Adrenal gland (tissue), 12 donors: ENCODE data around the gene E4F1. TPM values are rescaled to one million over a fixed set of nuclear protein-coding genes. Genes with fewer than 3 reads are reported as not detected.
A peak's percentile ranks its signal among the peaks of the same experiment; 100 is the strongest.

Experiments used
- DNase-seq, 7 donors: peaks; one replicate each; pipeline ENCODE4 v3.0.0-alpha.2; 2019 to 2020
- H3K27ac ChIP-seq, 5 donors: fragments of 200-600 bp; sonication (generic) in 4 of 5; 1 replicate in 3 of 5; 2 replicates in 2 of 5; pipeline versions ENCODE4 v1.5.1 to v1.8.0; 2016 to 2020; ENCODE audit warnings: mild to moderate bottlenecking in 1 of 5
- H3K27me3 ChIP-seq: fragments of 200-600 bp; 2 replicates; pipeline ENCODE4 v1.8.0; 2021
- H3K36me3 ChIP-seq, 2 donors: fragments of 200-600 bp; replicated peaks in 1 of 2; 1 replicate in 1 of 2; 2 replicates in 1 of 2; pipeline versions ENCODE4 v1.5.1 to v1.8.0; 2018 to 2022
- H3K4me1 ChIP-seq, 2 donors: fragments of 200-600 bp; replicated peaks in 1 of 2; 1 replicate in 1 of 2; 2 replicates in 1 of 2; pipeline versions ENCODE4 v1.5.1 to v1.8.0; 2018 to 2021
- H3K4me3 ChIP-seq, 4 donors: fragments of 200-600 bp; sonication (generic) in 3 of 4; one replicate each; pipeline ENCODE4 v1.5.1; 2016 to 2018
- H3K9me3 ChIP-seq, 3 donors: fragments of 200-600 bp; sonication (generic) in 1 of 3; replicated peaks in 1 of 3; 1 replicate in 2 of 3; 2 replicates in 1 of 3; pipeline versions ENCODE4 v1.5.1 to v1.8.0; 2016 to 2021
- POLR2A ChIP-seq, 2 donors: fragments of 450-650 bp; IDR thresholded peaks; one replicate each; pipeline ENCODE4 v1.6.1; 2017; ENCODE audit warnings: antibody characterized with exemption in 2 of 2, mild to moderate bottlenecking in 2 of 2, moderate library complexity in 1 of 2
- WGBS, 4 donors: extraction: QIAGEN DNeasy Blood & Tissue Kit in 2 of 4; methylation state at CpG; one replicate each; pipeline versions ENCODE4 v1.1.5 to v1.1.7; 2013 to 2017; 5-methylcytosine and 5-hydroxymethylcytosine counted together
- intact Hi-C, 2 donors: fragments of 100-400 bp; cut with DNase I; formaldehyde crosslinking; loops; one replicate each; pipeline versions ENCODE4 v1.14.1 to v1.15.0; 2022 to 2023
- polyA plus RNA-seq, 3 donors: library from polyadenylated mRNA; stranded (reverse); fragments of 200-250 nt in 2 of 3; fragments of 350-450 nt in 1 of 3; fragmentation: Illumina TruSeq in 1 of 3; extraction: RNeasy Lipid Tissue Mini Kit (QIAGEN cat#74804) in 1 of 3; gene quantifications; one replicate each; pipeline ENCODE4 v1.2.3, GENCODE V29; 2013 to 2014
- total RNA-seq, 9 donors: library from RNA; depleted of rRNA in 4 of 9; stranded (reverse); fragments of >200 nt in 4 of 9; fragments of 120-200 nt in 1 of 9; fragmentation: NEBNext Ultra II Directional in 1 of 9; extraction: Animal tissue kit (Norgen Biotek cat#: 25700) in 1 of 9; gene quantifications; one replicate each; pipeline versions ENCODE4 v1.1.0 to v1.2.4, GENCODE V29; 2013 to 2023
- TF ChIP-seq, protein P1 (sequence below), 6 experiments: fragments of 450-650 bp in 4 of 6; fragments of 200-600 bp in 2 of 6; sonication (generic) in 1 of 6; IDR thresholded peaks; 1 replicate in 5 of 6; 2 replicates in 1 of 6; pipeline versions ENCODE4 v1.5.1 to v1.8.0; 2016 to 2021; ENCODE audit warnings: antibody characterized with exemption in 6 of 6, mild to moderate bottlenecking in 2 of 6, moderate library complexity in 1 of 6
- donor health status: healthy with polysubstance abuse.
- donor health status: Bipolar disorder and iron deficiency.
- donor health status: DM: yes; HTN: yes; CAD: no.
- donor health status: DM: no; HTN: no; CAD: no.
- donor health status: DM: no; HTN: no; CAD: no.
- donor health status: DM: yes; HTN: yes; CAD: no.

Gene E4F1
- total and polyA plus RNA-seq, 12 donors = 2.9 to 121 (median 27.1) TPM

DNA sequence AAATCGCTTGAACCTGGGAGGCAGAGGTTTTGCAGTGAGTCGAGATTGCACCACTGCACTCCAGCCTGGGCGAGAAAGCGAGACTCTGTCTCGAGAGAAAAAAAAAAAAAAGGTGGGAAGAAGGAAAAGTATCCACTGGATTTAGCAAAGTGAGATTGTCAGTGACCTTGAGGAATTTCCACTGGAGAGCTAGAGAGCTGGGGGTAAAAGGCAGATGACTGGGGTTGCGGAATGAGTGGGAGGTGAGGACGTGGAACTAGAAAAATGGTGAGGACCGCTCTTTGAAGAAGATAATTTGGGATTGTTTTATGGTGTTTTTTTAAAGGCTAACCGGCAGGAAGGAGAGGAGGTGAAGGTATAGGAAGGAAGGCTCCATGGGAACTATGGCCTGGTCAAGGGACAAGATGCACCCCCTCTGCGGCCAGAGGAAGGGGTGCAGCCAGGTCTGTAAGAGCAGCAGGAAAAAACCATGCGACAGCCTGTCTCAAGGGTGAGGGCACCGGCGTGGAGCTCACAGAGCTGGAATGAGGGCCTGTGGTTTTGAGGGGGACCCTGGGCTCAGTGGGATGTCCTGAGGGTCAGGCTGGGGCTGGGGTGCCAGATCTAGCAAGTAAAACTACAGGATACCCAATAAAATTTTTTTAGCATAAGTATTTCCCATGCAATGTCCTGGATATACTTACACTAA, 18.8 kb upstream of the E4F1 start:
- intact Hi-C loops = no loop called here
- H3K4me1 ChIP-seq = peaks cover 5 to 17% of the 10 kb centered on the region in 2 donors
- WGBS, 4 donors = 78 to 84% (median 82%) methylated on average over 10 to 13 of the region's 13 CpGs

DNA sequence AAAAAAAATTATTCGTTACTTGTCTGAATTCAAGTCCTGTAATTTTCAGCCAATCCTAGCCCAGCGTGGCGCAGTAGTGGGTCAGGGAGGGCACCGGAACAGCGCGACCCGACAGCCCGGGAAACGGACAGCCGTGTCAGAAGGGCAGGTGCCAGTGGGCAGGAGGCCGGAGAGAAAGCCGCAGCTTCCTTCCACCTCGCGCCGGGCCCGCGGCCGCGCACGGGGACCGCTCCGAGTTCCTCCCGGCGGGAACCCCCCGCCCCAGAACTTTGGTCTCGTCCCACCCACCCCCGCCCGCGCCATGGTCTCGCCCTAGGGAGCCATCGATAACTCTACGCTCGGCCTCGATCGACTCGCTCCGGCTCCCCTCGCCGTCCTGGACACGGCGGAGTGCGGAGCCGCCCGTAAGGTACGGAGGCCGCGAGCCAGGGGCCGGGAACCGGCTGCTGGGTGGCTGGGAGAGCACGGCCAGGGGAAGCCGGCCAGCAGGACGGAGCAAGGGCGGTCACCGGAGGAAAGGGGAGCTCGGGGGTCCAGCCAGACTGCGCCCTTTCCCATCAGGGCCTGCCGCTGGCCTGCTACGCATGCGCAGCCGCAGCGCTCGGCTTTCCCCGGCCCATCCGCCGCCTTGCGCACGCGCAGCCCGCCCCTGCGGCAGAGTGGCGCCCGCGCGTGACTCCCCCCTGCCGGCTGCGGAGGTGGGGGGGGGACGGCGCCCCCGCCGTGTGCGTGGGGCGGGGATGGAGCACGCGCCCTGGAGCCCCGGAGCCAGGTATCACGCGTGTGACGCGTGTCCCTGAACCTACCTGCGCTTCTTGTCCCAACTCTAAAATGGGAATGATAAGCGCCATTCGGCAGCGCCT, 18.1 kb upstream of the E4F1 start, which contains the start of gene MLST8:
MLST8 (plus strand) TSS at position 351 of the 863 bp plus-strand sequence. CDS start 632 bp downstream, outside the sequence.
- TF ChIP-seq, protein P1, sequence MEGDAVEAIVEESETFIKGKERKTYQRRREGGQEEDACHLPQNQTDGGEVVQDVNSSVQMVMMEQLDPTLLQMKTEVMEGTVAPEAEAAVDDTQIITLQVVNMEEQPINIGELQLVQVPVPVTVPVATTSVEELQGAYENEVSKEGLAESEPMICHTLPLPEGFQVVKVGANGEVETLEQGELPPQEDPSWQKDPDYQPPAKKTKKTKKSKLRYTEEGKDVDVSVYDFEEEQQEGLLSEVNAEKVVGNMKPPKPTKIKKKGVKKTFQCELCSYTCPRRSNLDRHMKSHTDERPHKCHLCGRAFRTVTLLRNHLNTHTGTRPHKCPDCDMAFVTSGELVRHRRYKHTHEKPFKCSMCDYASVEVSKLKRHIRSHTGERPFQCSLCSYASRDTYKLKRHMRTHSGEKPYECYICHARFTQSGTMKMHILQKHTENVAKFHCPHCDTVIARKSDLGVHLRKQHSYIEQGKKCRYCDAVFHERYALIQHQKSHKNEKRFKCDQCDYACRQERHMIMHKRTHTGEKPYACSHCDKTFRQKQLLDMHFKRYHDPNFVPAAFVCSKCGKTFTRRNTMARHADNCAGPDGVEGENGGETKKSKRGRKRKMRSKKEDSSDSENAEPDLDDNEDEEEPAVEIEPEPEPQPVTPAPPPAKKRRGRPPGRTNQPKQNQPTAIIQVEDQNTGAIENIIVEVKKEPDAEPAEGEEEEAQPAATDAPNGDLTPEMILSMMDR (IDR thresholded peaks at IDR 0.05) = peak in 3 of 6 experiments; percentile 4 to 13 (median 13)
- TF ChIP-seq POLR2A (IDR thresholded peaks at IDR 0.05) = peak; percentile 83 to 89
- peak within 1 kb of the TSS in 3 of 4 donors; percentile 29 to 85 (median 76) for H3K4me3 ChIP-seq
- H3K27me3 ChIP-seq = no peaks in the 10 kb centered on the region
- no peaks in the 10 kb centered on the region for H3K9me3 ChIP-seq
- H3K27ac ChIP-seq = peak within 1 kb of the TSS; percentile 89 to 99 (median 98)
- intact Hi-C loops = no loop called here
- DNase-seq = peak; percentile 84 to 91 (median 88)
- peaks cover 5 to 17% of the 10 kb centered on the region in 2 donors for H3K4me1 ChIP-seq
- H3K36me3 ChIP-seq = peaks cover 0 to 35% of the 10 kb centered on the region in 2 donors
- 0 to 1% (median 0%) methylated on average over 12 to 93 of the region's 93 CpGs for WGBS, 4 donors

More for the DNA sequence above, 18.8 kb upstream of the E4F1 start:
- Histone ChIP-seq H3K27ac (peak overlapping the region in 4 of 5 donors; percentile 91 to 99 (median 98)), H3K4me3 (peak overlapping the region in 2 of 4 donors; percentile 76 to 85), H3K36me3 (peaks cover 0 to 28% of the 10 kb centered on the region in 2 donors), H3K9me3 (no peaks in the 10 kb centered on the region), H3K27me3 (no peaks in the 10 kb centered on the region)
- no peak for DNase-seq
- TF ChIP-seq, protein P1 (IDR thresholded peaks at IDR 0.05) = no peak
- TF ChIP-seq POLR2A (IDR thresholded peaks at IDR 0.05) = no peak

DNA sequence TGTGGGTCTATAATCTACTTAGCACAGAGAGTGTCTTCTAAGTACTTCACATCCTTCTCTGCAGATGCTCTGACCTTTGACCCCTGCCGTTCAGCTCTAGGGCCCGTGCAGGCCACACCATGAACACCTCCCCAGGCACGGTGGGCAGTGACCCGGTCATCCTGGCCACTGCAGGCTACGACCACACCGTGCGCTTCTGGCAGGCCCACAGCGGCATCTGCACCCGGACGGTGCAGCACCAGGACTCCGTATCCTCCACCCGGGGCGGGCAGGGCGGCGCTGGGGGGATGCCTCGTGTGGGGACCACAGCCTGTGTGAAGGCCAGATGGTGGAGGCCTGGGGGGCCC, 17.5 kb upstream of the E4F1 start:
- DNase-seq = peak in 2 of 7 donors; percentile 43 to 64
- H3K27me3 ChIP-seq = no peaks in the 10 kb centered on the region
- intact Hi-C loops = no loop called here
- peaks cover 5 to 17% of the 10 kb centered on the region in 2 donors for H3K4me1 ChIP-seq
- H3K36me3 ChIP-seq = peaks cover 0 to 35% of the 10 kb centered on the region in 2 donors
- H3K4me3 ChIP-seq = peak overlapping the region in 3 of 4 donors; percentile 29 to 85 (median 76)
- H3K9me3 ChIP-seq = no peaks in the 10 kb centered on the region
- TF ChIP-seq, protein P1 (IDR thresholded peaks at IDR 0.05) = no peak
- TF ChIP-seq POLR2A (IDR thresholded peaks at IDR 0.05) = no peak
- 3 to 7% (median 6%) methylated on average over 13 to 16 of the region's 16 CpGs; no CpG with 5 or more reads in 1 of the 4 donors for WGBS, 4 donors
- H3K27ac ChIP-seq = peak overlapping the region in 4 of 5 donors; percentile 91 to 99 (median 98)

DNA sequence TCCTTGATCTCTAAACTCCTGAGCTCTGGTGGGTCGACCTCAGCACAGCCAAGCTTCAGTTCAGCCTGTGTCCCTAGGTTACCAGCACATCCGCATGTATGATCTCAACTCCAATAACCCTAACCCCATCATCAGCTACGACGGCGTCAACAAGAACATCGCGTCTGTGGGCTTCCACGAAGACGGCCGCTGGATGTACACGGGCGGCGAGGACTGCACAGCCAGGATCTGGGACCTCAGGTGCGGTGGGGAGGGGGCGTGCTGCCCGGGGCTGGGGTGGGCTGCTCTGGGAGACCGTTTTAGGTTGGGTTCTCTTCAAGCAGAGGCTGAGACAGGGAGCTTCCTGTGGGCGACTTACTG, 17.0 kb upstream of the E4F1 start:
- peak overlapping the region in 2 of 5 donors; percentile 98 to 99 for H3K27ac ChIP-seq
- intact Hi-C loops = no loop called here
- TF ChIP-seq, protein P1 (IDR thresholded peaks at IDR 0.05) = no peak
- TF ChIP-seq POLR2A (IDR thresholded peaks at IDR 0.05) = no peak

More for the DNA sequence above, 17.0 kb upstream of the E4F1 start:
- peaks cover 5 to 17% of the 10 kb centered on the region in 2 donors for H3K4me1 ChIP-seq
- peak overlapping the region in 2 of 4 donors; percentile 76 to 85 for H3K4me3 ChIP-seq
- DNase-seq = no peak
- peaks cover 0 to 35% of the 10 kb centered on the region in 2 donors for H3K36me3 ChIP-seq
- H3K27me3 ChIP-seq = no peaks in the 10 kb centered on the region
- no peaks in the 10 kb centered on the region for H3K9me3 ChIP-seq
- 70 to 83% (median 75%) methylated on average over 18 of the region's 18 CpGs for WGBS, 4 donors
